ENCODE data around the gene ACVR1C. TPM values are rescaled to one million over a fixed set of nuclear protein-coding genes. Genes with fewer than 3 reads are reported as not detected.
"Not testable (repeated sequence)": the region's sequence is repeated elsewhere in the genome, so short reads cannot be mapped to it uniquely, and the experiment has no call there.

The ACVR1C gene
- total and polyA plus RNA-seq, 3 donors from 2014 or later, result 0.47 to 2.3 (median 1.4) TPM

GRCh38 chr2:157528963-157529751, 99.5 kb downstream of the ACVR1C start:
- 92 to 94% methylated on average over 4 of the region's 4 CpGs for WGBS, 2 donors
- Histone ChIP-seq H3K27ac (no peak overlapping the region), H3K27me3 (no peaks in the 10 kb centered on the region), H3K4me3 (no peak overlapping the region), H3K36me3 (ENCODE audit: low read depth, missing control alignments) (no peaks in the 10 kb centered on the region), H3K9me3 (no peaks in the 10 kb centered on the region), H3K4me1 (no peaks in the 10 kb centered on the region)
- TF ChIP-seq POLR2A (IDR thresholded peaks at IDR 0.05) (no peak), CTCF (IDR thresholded peaks at IDR 0.05) (no peak)
- no peak for DNase-seq
- intact Hi-C loops (cut with DNase I; ENCODE audit: low total_unique reads), result no loop called here

- no peak for TF ChIP-seq CTCF (IDR thresholded peaks at IDR 0.05)
- TF ChIP-seq POLR2A (IDR thresholded peaks at IDR 0.05), result no peak
- intact Hi-C loops (cut with DNase I; ENCODE audit: low total_unique reads), result no loop called here
Observed at GRCh38 chr2:157526070-157526469, 102.6 kb downstream of the ACVR1C start.

GRCh38 chr2:157523270-157524247, 105.1 kb downstream of the ACVR1C start:
- no peak for DNase-seq
- no peaks in the 10 kb centered on the region for H3K27me3 ChIP-seq

More at GRCh38 chr2:157526070-157526469, 102.6 kb downstream of the ACVR1C start:
- H3K9me3 ChIP-seq, result no peaks in the 10 kb centered on the region
- H3K27ac ChIP-seq, result no peak overlapping the region
- no peaks in the 10 kb centered on the region for H3K4me1 ChIP-seq
- WGBS, 2 donors, result 92 to 96% methylated on average over 2 of the region's 2 CpGs
- no peaks in the 10 kb centered on the region for H3K27me3 ChIP-seq
- H3K4me3 ChIP-seq, result no peak overlapping the region
- DNase-seq, result no peak
- no peaks in the 10 kb centered on the region for H3K36me3 ChIP-seq (ENCODE audit: low read depth, missing control alignments)

GRCh38 chr2:157514966-157515365, 113.7 kb downstream of the ACVR1C start:
- H3K27ac ChIP-seq; H3K27me3 ChIP-seq; intact Hi-C loops (cut with DNase I; ENCODE audit: low total_unique reads); DNase-seq; H3K4me1 ChIP-seq; H3K9me3 ChIP-seq; H3K36me3 ChIP-seq (ENCODE audit: low read depth, missing control alignments); H3K4me3 ChIP-seq: not testable (repeated sequence)
- 66 to 89% methylated on average over 12 to 15 of the region's 15 CpGs for WGBS, 2 donors

More at GRCh38 chr2:157523270-157524247, 105.1 kb downstream of the ACVR1C start:
- Histone ChIP-seq H3K9me3 (no peaks in the 10 kb centered on the region), H3K27ac (no peak overlapping the region), H3K36me3 (ENCODE audit: low read depth, missing control alignments) (no peaks in the 10 kb centered on the region), H3K4me1 (no peaks in the 10 kb centered on the region), H3K4me3 (no peak overlapping the region)
- TF ChIP-seq POLR2A (IDR thresholded peaks at IDR 0.05), result no peak
- no peak for TF ChIP-seq CTCF (IDR thresholded peaks at IDR 0.05)
- intact Hi-C loops (cut with DNase I; ENCODE audit: low total_unique reads), result no loop called here
- 86 to 90% methylated on average over 4 of the region's 4 CpGs for WGBS, 2 donors

- Histone ChIP-seq H3K27me3 (no peaks in the 10 kb centered on the region), H3K4me3 (no peak overlapping the region), H3K9me3 (no peaks in the 10 kb centered on the region), H3K27ac (no peak overlapping the region), H3K4me1 (no peaks in the 10 kb centered on the region), H3K36me3 (ENCODE audit: low read depth, missing control alignments) (no peaks in the 10 kb centered on the region)
- intact Hi-C loops (cut with DNase I; ENCODE audit: low total_unique reads), result no loop called here
- TF ChIP-seq CTCF (IDR thresholded peaks at IDR 0.05) (no peak), POLR2A (IDR thresholded peaks at IDR 0.05) (no peak)
- DNase-seq, result no peak
- 66 to 73% methylated on average over 2 of the region's 2 CpGs for WGBS, 2 donors
Observed at GRCh38 chr2:157509744-157510143, 118.9 kb downstream of the ACVR1C start.

All from testis (tissue), 3 donors.